HG03460 (cell line): ENCODE results near the gene SLN.

Source experiments
- ATAC-seq: cut with Tn5 transposase; IDR thresholded peaks from one replicate; pipeline ENCODE4 v1.9.1; 2021; ENCODE audit not compliant: unreplicated experiment

The SLN gene

GRCh38 chr11:107719557-107720302 lies 7.9 kb upstream of the SLN start:
- ATAC-seq: no peak

DNA sequence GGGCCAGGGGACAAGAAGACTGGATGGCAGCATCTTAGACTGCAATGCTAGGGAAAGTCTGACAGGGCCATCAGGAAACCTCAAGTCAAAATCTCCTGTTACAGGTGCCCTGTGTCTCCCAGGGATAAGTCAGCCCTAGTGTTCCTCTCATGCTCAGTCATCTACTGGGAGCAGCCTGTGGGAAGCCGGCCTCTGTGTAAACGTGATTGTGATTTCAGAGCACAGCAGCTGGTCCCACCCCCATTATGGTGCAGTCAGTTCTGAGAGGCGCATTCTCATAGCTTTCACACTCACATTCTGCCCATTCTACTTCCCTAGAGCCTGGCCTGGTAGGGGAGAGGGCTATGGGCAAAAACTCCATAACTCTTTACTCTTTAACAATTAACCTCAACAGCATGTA lies 7.2 kb upstream of the SLN start:
- ATAC-seq: no peak

GRCh38 chr11:107716884-107717532 lies 5.2 kb upstream of the SLN start:
- ATAC-seq: no peak

GRCh38 chr11:107713009-107713408 lies 1.2 kb upstream of the SLN start:
- no peak for ATAC-seq

DNA sequence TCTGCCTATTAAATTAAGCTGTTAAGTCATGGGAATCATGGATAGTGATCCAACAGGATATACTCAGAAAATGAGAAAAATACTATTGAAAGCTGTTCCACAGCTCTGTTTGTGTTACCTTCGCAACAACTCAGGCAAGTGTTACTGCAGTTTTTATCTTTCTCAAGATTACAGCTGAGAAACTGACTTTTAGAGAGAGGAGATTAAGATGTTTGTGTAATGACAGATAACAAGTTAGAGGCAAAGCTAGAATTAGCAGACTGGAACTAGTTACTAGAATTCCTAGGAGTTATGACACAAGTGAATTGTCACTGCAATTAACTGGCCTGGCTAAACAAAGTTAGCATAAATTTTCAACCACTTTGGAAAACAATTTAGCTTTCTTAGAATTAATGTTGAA lies 1.6 kb downstream of the SLN start:
- ATAC-seq: no peak

DNA sequence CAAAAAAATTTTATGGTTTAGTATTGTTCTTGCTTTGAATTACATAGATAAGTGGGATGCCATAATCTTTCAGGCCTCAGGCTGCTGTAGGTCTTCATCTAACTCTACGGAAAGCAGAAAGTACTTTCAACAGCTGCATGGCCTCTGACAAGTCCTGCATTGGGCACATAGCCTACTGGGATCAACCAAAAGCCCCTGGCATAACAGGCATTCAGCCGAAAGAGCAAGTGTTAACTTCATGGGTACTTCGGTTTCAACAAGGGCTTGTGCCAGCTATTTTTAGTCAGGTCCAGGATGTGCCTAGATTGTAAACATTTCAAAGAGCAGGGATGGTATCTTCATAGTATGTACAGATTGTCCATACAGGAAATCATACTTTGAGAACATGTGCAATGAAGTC lies 3.1 kb downstream of the SLN start:
- ATAC-seq: no peak

DNA sequence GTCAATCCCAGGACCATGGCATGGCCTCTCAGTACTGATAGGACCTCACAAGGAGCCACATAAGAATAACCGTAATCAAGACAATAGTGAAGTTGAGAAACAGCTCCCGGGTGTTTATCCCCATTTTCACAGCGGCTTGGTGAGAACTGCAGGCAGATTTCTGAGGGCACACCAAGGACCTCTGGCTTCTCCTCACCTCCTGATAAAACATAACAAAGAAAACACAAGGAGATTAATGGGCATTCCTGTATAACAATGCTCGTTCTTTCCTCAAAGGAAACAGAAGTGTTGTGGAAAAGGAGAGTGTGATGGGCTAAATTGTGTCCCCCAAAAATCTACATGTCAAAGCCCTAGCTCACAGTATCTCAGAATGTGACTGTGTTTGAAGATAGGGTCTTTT lies 4.0 kb downstream of the SLN start:
- ATAC-seq: no peak

GRCh38 chr11:107707215-107707671 lies 4.6 kb downstream of the SLN start:
- ATAC-seq: no peak

DNA sequence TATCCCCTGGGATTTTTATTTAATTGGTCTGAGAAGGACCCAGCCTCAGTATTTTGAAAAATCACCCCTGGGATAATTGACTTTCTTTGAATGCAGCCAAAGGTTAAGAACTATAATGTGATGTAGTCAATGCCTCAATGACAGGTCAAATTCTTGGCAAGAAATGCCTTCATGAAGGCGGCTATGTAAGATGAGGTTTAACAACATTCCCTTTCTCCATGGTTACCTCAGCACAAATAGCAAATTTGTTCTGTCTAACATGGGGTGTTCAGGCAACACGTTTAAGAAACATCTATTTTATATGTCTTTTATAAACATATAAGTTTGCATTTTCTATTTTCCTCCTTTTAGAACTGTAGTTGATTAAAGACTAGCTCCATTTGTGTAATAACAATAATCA lies 5.3 kb downstream of the SLN start:
- ATAC-seq: no peak

- no peak for ATAC-seq
These were observed 6.8 kb downstream of the SLN start for GRCh38 chr11:107705027-107705426.

GRCh38 chr11:107704451-107704850 lies 7.4 kb downstream of the SLN start:
- no peak for ATAC-seq

DNA sequence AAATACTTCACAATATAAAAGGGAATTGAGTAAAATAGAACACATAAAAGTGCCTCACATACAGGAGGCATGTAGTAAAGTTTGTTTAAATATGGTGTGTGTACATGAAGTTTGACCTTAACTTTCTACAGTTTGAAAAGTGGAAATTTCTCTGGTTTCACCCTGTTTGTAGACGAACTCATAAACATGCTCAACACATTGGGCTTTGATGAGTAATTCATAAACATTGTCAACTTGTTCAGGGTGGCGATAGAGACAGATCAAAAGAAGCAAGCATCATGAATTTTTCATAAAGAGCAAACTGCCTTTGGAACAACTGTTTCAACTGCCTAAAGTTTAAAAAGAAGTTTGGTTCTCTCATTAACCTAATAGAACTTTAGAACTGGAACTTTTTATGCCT lies 9.1 kb downstream of the SLN start:
- ATAC-seq: no peak

- no peak for ATAC-seq
These were observed 9.7 kb downstream of the SLN start for GRCh38 chr11:107702109-107702660.

- ATAC-seq: no peak
These were observed 12.2 kb downstream of the SLN start for GRCh38 chr11:107699371-107700285.

DNA sequence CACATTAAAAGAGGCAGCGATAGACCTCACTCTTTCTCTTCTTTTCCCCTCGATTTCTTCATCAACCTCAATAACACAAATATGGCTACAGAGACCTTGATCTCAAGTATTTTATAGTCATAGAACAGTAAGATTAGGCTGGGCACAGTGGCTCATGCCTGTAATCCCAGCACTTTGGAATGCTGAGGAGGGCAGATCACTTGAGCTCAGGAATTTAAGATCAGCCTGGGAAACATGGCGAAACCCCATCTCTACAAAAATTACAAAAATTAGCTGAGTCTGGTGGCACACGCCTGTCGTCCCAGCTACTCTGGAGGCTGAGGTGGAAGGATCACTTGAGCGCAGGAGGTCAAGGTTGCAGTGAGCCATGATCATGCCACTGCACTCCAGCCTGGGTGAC lies 14.6 kb downstream of the SLN start:
- ATAC-seq: no peak

DNA sequence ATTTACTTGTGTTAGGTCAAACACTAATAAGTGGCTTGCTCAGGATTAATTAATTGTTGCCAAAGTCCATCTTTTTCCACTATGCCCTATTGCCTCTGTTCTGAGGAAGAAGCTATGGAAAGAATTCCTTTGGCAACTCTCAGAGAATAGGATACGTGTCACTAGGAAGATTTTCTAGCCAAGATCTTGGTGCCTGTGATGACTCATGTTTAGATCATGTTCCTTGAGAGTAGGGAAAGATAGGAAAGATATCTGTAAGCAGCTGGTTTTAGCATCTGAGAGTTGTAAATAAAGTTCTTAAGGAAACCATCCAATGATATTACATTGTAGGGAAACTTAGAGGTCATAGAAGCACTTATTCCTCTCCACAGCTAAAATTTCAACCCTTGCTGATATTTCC lies 15.7 kb downstream of the SLN start:
- no peak for ATAC-seq

GRCh38 chr11:107695446-107695845 lies 16.4 kb downstream of the SLN start:
- no peak for ATAC-seq

- no peak for ATAC-seq
These were observed 20.7 kb downstream of the SLN start for GRCh38 chr11:107691000-107691750.

DNA sequence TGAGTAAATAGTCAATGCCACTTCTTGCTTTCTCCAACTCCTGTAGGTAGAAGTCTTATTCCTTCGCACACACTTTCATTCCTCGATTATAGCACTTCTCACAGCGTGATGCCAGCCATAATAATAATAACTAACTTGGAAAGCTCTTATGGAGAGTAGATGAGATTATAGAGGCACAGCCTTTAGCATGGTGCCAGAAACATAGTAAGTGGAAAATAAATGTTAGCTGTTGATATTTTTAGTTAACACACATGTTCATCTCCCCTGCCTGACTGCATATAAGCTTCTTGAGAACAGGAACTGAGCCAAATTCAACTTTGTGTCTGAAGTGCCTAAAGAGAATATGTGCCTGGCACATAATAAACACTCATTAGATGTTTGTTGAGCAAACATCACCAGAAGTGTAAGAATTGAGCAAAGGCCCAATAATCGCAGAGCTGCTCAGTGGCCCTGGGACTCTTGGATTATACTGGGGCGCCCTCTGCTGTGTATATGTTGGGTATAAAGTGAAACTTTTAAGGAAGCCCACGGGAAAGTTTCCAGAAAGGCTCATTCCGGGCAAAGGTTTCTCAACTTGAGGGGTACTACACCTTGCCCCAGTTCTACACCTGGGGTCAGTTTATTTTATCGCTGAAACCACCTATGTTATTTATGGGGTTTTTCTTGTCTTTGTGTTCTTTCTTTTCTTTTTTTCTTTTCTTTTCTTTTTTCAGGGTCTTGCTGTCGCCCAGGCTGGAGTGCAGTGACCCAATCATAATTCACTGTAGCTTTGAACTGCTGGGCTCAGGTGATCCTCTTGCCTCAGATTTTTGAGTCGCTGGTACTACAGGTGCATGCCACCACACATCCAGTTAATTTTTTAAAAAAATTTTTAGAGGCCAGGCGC lies 22.3 kb downstream of the SLN start:
- ATAC-seq: no peak
